Amniotic stem cell (primary cell): ENCODE data around the gene CGA.
A peak's percentile ranks its signal among the peaks of the same experiment; 100 is the strongest.

Experiments used
- DNase-seq: peaks from one replicate; lab custom pipeline; 2025; lab: John Stamatoyannopoulos, UW

CGA gene

DNA sequence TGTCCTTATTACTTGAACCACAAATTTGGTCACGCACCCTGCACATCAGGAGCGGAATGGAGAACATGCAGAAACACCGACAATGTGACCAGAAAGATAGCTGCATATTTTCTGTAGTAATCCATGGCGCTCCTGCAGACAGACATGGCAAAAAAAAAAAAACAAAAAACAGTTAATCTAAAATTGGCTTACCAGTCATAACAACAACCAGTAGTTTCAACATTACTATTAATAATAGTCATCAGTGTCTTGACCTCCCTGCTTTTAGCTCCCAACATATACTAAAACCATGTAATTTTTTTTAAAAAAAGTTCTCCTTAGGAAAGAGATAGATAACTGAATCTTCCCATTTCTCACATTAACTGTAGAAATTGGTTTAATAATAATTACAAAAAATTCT, 6.8 kb downstream of the CGA start:
- no peak for DNase-seq

DNA sequence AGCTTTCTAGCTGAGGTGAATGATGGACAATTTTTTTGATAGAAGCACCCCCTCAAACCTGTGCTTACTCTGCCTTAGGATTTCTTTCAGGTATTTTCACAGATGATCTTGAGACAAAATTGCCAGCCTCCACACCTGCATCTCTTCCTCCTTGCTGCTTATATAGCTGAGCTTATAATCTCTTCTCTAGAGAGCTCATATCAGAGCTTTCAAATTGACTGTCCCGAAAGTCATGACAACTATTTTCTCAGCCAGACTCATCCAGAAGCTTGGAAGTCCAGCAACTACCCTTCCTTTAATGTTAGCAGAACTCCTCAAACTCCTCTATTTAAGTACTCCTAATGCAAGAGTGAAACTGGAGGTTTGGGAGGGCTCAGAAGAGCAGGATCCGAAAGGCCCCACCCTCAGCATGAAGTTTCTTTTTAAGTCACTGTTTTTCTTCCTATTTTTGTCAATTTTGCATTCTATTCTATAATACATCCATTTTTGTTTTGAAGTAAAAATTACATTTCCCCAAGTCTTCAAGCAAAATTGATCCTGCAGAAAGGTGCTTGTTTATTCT, 12.7 kb downstream of the CGA start:
- DNase-seq = no peak

DNA sequence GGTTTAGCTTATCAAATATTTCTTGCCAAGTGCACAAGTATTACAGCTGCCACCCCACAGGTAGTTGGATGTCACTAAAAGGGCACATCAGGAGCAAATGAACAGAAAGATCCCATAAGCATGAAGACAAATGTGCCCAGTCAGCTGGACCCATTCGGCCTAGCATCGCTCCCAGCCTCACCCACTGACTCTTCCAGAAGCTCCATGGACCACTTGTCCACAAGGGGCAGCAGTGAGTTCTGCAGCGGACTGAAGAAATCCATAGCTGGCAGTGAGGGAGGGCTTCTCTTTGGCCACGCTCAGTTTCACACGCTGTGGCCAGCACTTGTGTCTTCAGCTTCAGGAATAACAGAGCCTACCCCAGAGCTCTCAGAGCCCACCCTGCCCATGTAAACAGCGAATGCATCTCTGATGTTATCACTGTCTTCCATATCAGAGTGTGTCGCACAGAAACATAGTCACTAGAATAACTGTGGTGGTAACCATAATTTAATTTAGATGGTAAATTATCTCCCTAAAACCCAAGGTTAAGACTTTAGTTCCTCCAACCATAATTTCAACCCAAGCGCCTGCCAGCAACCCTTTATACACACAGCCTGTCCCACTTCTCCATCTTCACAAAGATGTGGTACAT, 15.8 kb downstream of the CGA start:
- DNase-seq = peak; percentile 28

DNA sequence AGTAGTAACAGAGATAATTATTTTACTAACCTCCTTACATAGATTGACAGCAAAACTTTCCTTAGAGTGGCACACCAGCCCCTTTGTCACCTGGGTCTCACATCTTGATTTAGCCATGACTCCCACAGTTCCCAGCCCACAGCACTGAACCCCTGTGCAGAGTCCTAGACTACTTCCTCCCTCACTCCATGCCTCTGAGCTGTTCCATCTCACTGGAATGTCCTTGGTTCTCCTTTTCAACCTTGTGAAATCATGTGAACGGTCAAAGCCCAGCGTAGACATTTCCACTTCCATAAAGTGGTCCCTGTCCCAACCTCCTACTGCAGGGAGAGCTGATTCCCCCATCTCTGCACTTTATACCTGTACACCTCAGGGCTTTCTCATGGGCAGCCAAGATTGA, 19.7 kb downstream of the CGA start:
- DNase-seq = no peak

DNA sequence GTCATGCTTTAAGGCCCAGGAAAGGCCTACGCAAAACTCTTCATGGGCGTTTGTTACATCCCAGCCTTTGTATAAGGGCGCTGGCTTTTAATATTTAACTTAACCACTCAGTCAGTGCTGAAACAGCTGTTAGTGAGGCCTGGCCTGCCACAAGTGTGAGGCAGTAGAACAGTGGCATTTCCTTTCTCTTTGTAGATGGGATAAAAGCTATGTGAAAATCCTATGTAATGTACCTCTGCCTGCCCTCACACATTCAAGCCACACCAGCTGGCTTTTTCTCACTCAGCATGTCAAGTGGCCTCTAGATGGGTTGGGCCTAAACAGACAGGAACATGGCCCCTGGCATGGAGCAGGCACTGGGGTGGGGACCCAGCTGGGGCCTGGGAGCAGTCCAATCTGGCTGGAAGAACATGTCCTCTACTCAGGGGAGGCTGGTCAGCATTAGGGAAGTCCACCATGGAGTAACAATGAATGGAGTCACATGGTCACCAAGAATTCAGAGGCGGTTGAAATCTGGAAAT, 20.7 kb downstream of the CGA start:
- DNase-seq = no peak

DNA sequence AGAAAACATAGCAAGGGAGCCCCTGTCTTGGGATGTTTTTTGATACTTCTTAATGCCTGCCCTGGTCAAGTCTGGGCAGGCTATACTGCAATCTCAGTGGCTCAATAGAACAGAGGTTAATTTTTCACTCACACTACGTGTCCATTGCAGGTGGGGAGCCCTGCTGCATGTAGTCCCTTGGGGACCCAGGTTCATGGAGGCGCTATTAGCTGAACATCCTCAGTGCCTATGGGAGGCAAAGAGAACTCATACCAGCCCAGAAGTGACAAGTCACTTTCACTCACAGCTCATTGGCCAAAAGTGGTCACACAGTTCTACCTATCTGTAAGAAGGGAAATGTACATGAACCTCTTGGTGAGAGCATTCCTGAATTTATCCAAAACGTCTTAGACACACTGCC, 23.2 kb downstream of the CGA start:
- DNase-seq = no peak

DNA sequence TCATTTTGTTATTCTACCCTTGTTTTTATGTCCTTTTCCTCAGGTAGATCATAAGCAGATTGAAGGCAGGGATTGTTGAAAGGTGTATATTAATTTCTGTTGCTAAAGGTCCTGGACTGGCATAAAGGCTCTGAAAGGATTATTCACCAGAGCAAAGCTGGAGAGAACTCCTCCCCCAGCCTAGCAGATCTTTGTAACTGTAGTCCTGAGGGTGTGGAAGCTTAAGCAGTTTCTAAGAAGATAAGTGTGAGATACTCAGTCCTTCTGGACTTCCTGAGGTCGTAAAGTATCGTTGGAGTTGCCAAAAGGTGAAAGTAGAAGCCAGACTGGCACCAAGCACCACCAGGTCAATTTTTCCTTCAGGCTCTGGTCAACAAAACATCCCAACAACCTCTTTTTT, 24.2 kb downstream of the CGA start:
- DNase-seq = no peak

DNA sequence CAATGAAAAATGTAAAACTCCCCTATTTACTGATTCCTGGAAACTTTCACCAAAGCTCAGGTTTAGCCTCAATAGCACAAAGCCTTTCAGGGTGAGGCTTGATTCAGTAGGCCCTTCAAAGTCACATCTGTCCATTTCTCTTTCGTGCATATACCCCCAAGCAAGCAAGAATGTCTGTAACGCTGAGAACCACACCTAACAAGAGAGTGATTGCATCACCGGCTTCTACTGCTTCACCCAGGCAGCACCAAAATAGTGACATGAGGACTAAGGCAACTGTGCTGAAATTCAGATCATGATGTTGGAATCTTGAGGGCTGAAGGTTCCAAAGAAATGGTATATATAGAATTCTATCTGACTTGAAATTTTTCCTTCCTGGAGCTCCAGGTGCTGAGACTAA, 26.1 kb downstream of the CGA start:
- no peak for DNase-seq

DNA sequence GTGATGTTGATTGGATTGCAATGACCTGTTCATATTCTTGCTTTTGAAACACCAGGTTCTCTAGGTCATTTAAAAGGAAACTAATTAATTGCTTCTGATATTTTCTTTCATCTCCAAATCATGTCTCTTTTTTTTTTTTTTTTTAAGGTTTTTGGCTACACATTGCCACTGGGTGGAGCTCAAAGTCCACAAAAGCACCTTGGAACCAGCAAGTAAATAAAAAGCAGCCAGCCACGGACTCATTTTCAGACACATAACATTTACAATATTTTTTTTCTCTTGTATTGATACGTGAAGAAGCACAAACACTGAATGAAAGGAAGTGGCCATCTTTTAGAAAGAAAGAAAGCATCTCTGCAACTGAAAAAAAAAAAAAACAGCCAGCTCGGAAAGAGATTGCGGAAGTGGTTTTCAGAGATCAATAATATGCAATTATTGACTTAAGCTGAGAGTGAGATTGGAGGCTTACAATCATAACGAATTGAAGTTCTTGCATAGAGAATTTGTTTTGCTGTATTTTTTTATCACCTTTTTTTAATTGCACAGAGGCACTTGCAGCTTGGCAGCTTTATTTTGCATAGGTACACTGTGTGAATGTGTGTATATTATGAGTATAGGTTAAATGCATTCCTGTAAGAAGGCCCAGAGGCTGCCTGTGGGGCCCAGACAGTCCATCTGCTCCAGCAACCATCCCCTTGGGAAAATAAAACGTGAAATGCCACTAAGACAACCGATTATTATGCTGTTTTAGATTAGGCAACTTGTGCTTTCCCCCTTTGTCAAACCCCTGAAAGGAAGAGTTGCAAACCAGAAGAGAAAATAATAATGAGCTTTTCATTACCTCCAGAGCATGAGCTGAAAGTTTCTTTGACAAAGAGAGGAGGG, 28.2 kb downstream of the CGA start:
- peak; percentile 37 for DNase-seq

DNA sequence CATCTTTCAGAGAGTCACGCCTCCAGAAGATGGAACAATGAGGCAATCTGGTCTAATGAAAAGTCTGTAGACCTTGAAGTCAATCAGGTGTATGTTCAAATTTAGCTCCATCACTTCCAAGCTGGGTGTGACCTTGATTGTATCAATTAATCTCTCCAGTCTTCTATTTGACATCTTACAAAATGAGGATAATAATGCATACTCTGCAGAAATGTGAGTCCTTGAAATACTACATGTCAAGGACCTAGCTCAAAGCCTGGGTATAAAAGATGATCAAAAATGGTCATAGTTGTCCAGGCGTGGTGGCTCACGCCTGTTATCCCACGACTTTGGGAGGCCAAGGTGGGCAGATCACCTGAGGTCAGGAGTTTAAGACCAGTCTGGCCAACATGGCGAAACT, 29.8 kb downstream of the CGA start:
- no peak for DNase-seq

DNA sequence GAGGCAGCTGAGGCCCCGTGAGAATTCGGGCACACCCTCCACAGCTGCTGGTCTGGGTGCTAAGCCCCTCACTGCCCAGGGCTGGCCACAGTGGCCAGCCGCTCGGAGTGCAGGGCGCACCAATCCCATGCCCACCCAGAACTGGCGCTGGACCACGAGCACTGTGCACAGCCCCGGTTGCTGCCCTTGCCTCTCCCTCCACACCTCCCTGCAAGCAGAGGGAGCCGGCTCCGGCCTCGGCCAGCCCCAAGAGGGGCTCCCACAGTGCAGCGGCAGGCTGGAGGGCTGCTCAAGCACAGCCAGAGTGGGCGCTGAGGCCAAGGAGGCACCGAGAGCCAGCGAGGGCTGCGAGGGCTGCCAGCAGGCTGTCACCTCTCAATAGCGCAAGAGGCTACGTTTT, 35.0 kb downstream of the CGA start:
- no peak for DNase-seq

DNA sequence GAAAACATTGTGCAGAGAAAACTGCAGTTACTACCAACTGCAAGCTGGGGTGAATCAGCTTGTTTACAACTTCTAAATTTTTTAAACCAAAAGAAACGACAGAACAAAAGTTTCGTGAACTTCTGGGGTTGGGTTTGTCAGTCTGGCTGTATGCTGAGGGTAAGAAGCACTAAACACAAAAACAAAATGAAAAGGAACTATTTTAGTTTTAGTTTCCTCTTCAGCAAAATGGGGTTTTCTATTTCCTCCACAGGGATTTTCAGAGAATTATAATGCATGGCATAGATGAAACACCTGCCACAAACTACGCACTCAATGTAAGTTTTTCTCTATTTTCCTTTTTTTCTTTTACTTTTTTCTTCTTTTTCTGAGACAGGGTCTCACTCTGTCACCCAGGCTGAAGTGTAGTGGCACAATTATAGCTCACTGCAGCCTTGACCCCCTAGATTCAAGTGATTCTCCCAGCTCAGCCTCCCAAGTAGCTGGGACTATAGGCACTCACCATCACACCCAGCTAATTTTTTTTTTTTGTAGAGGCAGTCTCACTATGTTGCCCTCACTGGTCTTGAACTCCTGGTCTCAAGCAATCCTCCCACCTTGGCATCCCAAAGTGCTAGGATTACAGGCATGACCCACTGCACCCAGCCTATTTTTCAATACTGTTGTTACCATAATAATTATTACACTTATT, 40.6 kb downstream of the CGA start:
- no peak for DNase-seq

DNA sequence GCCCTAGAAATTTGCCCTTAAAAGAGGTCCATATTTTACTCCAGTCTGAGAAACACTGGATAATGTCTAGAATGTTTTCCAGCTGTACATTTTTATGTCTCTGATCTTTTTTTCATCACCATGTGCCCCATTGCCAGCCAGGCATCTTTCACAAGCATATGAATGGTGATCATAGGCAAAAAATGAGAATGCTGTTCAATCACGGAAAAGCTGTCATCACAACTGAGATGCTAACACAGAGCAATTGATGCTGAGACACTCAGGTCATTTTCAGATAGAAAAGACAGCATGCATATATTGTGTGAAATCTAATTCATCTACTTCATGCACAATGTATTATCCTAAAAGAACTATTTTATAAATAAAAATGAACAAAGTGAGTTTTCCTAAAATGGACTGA, 41.6 kb downstream of the CGA start:
- no peak for DNase-seq

DNA sequence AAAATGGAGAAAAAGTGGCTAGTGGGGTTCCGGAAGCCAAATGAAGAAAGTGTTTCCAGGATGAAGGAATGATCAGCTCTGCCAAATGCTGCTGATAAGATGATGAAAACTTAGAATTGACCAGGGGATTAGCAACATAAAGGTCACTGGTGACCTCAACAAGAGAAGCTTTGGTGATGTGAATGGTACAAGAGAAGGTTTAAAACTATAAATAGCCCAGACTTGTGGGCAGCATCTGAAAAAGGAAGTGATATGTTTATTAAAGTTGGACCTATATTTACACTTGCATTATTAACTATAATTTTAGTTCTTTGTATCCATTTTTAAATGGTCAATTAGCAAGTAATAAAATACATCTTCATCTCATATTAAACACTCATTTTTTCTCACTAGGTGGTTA, 45.1 kb downstream of the CGA start:
- no peak for DNase-seq

DNA sequence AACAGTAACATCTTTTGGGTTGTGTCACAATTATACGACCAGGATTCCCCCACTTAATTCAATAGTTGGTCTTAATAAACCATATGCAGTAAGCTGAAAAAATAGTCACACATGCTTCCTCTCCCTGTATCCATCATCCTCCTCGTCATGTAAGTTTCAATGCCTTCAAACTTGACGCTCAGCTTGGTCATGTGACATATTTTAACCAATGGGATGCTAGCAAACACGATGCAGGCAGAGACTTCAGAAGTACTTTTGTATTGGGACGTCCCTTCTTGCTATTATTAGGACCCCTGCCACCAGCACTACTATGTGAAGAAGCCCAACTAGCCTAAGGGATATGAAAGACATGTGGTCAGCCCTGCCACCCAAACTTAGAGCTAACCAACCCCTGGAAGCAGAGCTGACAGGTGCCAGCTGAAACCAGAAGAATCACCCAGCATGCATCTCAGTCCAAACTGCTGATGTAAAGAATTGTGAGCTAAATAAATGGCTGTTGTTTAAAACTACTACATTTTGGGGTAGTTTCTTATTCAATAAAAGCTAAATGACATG, 49.3 kb downstream of the CGA start:
- DNase-seq = no peak

DNA sequence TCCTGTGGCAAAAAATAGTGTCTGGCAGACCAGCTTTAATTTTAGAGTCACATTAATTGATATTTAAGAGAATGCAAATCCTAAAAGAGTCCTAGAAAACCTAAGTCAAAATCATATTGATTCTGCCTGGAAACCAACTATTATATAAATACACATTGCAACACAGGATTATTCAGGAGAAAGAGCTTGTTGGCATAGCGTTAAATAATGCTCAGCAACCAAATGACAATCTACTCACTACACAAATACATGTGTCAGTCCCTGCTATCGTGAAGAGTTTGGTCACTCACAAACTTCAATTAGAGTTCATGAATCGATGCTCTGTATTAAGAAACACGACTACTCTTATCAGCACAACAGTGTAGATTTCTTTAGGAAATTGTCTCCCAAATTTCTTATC, 54.2 kb downstream of the CGA start:
- no peak for DNase-seq
